ENCODE results near the gene SIT1. TPM values are rescaled to one million over a fixed set of nuclear protein-coding genes. Genes with fewer than 3 reads are reported as not detected.

SIT1 gene
- total and polyA plus RNA-seq, 2 donors (not counting 3 experiments of a cell fraction or from before 2014, with no cell fraction given) = not detected

- Histone ChIP-seq H3K9me1 (replicated peaks; ENCODE audit: control insufficient read depth, extremely low read depth, insufficient read depth, low read length) (no peaks in the 10 kb centered on the region), H2AFZ (ENCODE audit: low read depth, low read length) (peak within 1 kb of the TSS; percentile 84), H3K4me3 (replicated peaks in 1 of 3; ENCODE audit: insufficient read depth in 1 of 3, low read depth in 1 of 3, low read length in 3 of 3) (peak within 1 kb of the TSS; percentile 84 to 87 (median 86)), H4K20me1 (replicated peaks; ENCODE audit: control insufficient read depth, extremely low read depth, insufficient read depth, low read length) (no peaks in the 10 kb centered on the region), H3K9ac (replicated peaks; ENCODE audit: extremely low read depth, insufficient read depth, low read length) (peak within 1 kb of the TSS; percentile 86), H3K27ac (ENCODE audit: insufficient read depth, low read depth, low read length) (peak within 1 kb of the TSS; percentile 94), H3K4me1 (ENCODE audit: control insufficient read depth, extremely low read depth, insufficient read depth, low read length) (peaks cover 11% of the 10 kb centered on the region), H3K79me2 (ENCODE audit: control insufficient read depth, insufficient read depth, low read length) (peaks cover 4% of the 10 kb centered on the region), H3K36me3 (ENCODE audit: control insufficient read depth in 2 of 2, extremely low read depth in 1 of 2, insufficient read depth in 2 of 2, low read length in 2 of 2) (peaks cover 0 to 8% of the 10 kb centered on the region in 2 experiments), H3K27me3 (ENCODE audit: control insufficient read depth in 2 of 2, insufficient read depth in 2 of 2, low read length in 2 of 2) (no peaks in the 10 kb centered on the region), H3K4me2 (ENCODE audit: insufficient read depth, low read length) (peak within 1 kb of the TSS; percentile 93), H3K9me3 (replicated peaks; ENCODE audit: control insufficient read depth, insufficient read depth, low read length) (no peaks in the 10 kb centered on the region)
- peak; percentile 89 for DNase-seq (ENCODE audit: low read depth, low spot score)
- POLR2A ChIA-PET = interaction anchor here (1.6 kb wide), 1 partner anchor 30 kb away, joined by 4 read pairs; no protein-coding TSS in a partner anchor
- TF ChIP-seq JUN (IDR thresholded peaks at IDR 0.05; ENCODE audit: borderline replicate concordance, insufficient read depth, insufficient read length, low read depth) (no peak), MAX (IDR thresholded peaks at IDR 0.05; ENCODE audit: insufficient read depth, insufficient read length) (no peak), GATA2 (IDR thresholded peaks at IDR 0.05; ENCODE audit: insufficient read depth, insufficient read length, low read depth, low read length) (no peak), CTCF (IDR thresholded peaks at IDR 0.05; ENCODE audit: extremely low read depth in 1 of 2, insufficient read depth in 1 of 2, low read depth in 1 of 2, low read length in 2 of 2) (peak; percentile 65 to 88), POLR2A (IDR thresholded peaks at IDR 0.05; ENCODE audit: low read depth, low read length) (peak; percentile 96), FOS (IDR thresholded peaks at IDR 0.05; ENCODE audit: borderline replicate concordance, insufficient read depth, low read length) (no peak), POLR2AphosphoS5 (IDR thresholded peaks at IDR 0.05; ENCODE audit: insufficient read depth, low read depth, low read length) (peak; percentile 87), MYC (IDR thresholded peaks at IDR 0.05; ENCODE audit: low read depth, low read length) (no peak), EZH2 (IDR thresholded peaks at IDR 0.05; ENCODE audit: borderline replicate concordance, low read depth, low read length, severe bottlenecking) (no peak)
- intact Hi-C loops (cut with micrococcal nuclease) (loop anchor here (1.0 to 5.0 kb wide), 5 partner anchors 31 to 249 kb away; partner anchors contain the start of genes CREB3, HRCT1, RUSC2 and SPAAR), dilution Hi-C loops (cut with MboI; ENCODE audit: extremely low pct_ligation_motif_present, low sequenced_read_pairs) (no loop called here)
- FAIRE-seq = no peak
- TSS peak; percentile 47 for BruUV-seq (replicated peaks)
- CTCF ChIA-PET = interaction anchor here (0.6 to 10.0 kb wide), 12 partner anchors 9 to 177 kb away, joined by 3 to 227 read pairs (median 4); partner anchors contain the start of genes MSMP and TPM2
Observed at GRCh38 chr9:35658137-35658967, 7.6 kb upstream of the SIT1 start, which contains the start of gene CCDC107. Gene CCDC107, plus strand, starts transcription at chr9:35658292. Its CDS starts 88 bp downstream, at chr9:35658380.

Data from endothelial cell of umbilical vein (primary cell).